ENCODE measurements around the gene ECM2. TPM values are rescaled to one million over a fixed set of nuclear protein-coding genes. Genes with fewer than 3 reads are reported as not detected.

ECM2 gene
- total RNA-seq, 1 donor from 2014 or later: not detected

DNA sequence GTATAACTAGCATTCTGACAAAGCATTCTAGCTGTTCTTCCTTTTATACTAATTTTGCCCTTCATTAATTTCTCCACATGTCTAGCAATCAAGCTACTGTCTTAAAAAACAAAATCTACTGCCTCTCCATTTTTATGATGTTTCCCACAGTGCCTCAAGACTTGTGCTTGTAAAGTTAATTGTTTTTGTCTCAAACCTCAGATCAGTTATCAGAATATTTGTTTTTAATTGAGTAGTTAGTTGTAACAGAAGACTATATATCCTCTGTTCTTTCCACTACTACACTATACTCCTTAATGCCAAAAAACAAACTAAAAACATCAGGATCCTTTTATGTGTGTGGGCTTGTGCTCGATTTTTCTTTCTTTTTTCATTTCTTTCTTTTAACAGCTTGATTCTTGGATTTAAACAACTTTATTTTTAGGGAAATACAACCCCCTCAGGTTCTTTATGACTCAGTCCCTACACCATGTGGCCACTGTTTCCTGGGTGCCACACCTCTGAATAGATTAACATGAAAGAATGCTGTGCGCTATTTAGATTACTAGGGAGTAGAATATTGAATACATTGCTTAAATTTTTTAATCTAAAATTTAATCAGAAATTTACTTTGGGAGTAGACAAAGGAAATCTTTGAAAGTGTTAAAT lies 54.7 kb downstream of the ECM2 start:
- H3K36me3 Mint-ChIP-seq (ENCODE audit: low read depth): no peaks in the 10 kb centered on the region
- no peak overlapping the region for H3K27ac Mint-ChIP-seq (ENCODE audit: unreplicated experiment)
- no peaks in the 10 kb centered on the region for H3K27me3 Mint-ChIP-seq (ENCODE audit: low read depth)
- H3K4me1 Mint-ChIP-seq: peaks cover 5% of the 10 kb centered on the region
- H3K4me3 Mint-ChIP-seq: no peak overlapping the region
- TF ChIP-seq, protein P1, sequence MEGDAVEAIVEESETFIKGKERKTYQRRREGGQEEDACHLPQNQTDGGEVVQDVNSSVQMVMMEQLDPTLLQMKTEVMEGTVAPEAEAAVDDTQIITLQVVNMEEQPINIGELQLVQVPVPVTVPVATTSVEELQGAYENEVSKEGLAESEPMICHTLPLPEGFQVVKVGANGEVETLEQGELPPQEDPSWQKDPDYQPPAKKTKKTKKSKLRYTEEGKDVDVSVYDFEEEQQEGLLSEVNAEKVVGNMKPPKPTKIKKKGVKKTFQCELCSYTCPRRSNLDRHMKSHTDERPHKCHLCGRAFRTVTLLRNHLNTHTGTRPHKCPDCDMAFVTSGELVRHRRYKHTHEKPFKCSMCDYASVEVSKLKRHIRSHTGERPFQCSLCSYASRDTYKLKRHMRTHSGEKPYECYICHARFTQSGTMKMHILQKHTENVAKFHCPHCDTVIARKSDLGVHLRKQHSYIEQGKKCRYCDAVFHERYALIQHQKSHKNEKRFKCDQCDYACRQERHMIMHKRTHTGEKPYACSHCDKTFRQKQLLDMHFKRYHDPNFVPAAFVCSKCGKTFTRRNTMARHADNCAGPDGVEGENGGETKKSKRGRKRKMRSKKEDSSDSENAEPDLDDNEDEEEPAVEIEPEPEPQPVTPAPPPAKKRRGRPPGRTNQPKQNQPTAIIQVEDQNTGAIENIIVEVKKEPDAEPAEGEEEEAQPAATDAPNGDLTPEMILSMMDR (conservative IDR thresholded peaks at IDR 0.05): no peak
- DNase-seq (ENCODE audit: low read depth, low spot score): no peak
- H3K9me3 Mint-ChIP-seq: no peaks in the 10 kb centered on the region

DNA sequence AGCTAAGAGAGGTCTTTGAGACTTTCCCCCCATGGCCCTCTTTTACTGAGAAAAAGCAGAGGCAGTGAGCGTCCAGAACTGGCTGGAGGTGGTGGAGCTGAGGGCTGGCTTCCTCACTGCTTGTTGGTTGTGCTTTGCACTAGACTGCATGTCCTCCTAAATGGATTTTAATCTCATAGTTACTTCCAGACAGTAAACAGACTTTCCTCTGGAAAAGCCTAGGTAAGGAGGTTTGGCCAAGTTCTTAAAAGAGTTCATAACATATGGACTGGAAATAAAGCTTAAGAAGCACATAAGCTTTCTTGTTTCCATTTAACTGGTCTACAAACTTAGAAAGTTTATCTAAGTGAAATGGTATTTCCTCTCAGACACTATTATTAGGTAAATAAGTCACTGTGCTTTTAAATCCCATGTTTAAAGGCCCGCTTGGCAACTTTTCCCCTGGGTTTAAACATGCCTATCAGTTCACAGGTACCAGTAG lies 55.5 kb downstream of the ECM2 start:
- no peak overlapping the region for H3K27ac Mint-ChIP-seq (ENCODE audit: unreplicated experiment)
- H3K4me3 Mint-ChIP-seq: no peak overlapping the region
- H3K36me3 Mint-ChIP-seq (ENCODE audit: low read depth): no peaks in the 10 kb centered on the region
- H3K9me3 Mint-ChIP-seq: no peaks in the 10 kb centered on the region
- H3K27me3 Mint-ChIP-seq (ENCODE audit: low read depth): no peaks in the 10 kb centered on the region
- H3K4me1 Mint-ChIP-seq: peaks cover 5% of the 10 kb centered on the region
- no peak for DNase-seq (ENCODE audit: low read depth, low spot score)
- TF ChIP-seq, protein P1 (conservative IDR thresholded peaks at IDR 0.05): no peak

DNA sequence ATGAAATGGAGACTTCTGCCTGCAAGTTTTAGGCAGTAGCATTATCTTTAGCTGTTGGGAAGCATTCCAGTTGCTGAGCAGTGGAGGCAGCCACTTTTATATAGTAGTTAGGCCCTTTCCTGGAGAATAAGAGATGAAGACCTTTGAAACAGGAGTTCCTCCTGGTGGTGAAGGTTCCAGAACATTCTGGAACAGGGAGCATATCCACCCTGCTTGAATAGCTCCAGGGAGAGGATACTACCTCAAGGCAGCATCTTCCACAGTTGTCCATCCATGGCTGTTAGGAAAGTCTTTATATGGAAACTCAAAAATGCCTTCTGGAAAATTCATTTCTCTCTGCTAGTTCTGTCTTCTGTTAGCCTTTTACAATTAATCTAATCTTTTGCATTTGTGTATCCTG lies 56.4 kb downstream of the ECM2 start:
- Mint-ChIP-seq H3K27ac (ENCODE audit: unreplicated experiment) (no peak overlapping the region), H3K27me3 (ENCODE audit: low read depth) (no peaks in the 10 kb centered on the region), H3K4me3 (no peak overlapping the region), H3K36me3 (ENCODE audit: low read depth) (no peaks in the 10 kb centered on the region), H3K9me3 (no peaks in the 10 kb centered on the region), H3K4me1 (peaks cover 5% of the 10 kb centered on the region)
- TF ChIP-seq, protein P1 (conservative IDR thresholded peaks at IDR 0.05): no peak
- DNase-seq (ENCODE audit: low read depth, low spot score): no peak

DNA sequence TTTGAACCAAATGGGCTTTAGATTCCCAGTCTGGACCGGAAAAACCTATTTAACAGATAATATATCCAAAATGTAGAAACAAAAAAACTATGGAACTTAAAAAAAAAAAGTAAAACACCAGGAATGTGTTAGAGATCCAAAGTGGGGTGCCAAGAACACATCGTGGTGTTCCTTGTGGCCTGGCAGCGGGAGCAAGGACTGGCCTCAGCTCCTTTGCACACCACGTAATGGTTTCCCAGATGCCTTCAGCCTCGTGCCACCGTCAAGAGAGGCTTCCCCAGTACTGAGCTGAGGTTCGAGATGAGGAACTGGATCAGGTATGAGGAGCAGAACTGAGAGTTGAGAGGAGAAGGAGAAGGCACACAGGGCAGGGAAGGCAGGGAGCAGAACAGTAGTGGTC lies 57.0 kb downstream of the ECM2 start:
- DNase-seq (ENCODE audit: low read depth, low spot score): no peak
- no peaks in the 10 kb centered on the region for H3K9me3 Mint-ChIP-seq
- no peaks in the 10 kb centered on the region for H3K27me3 Mint-ChIP-seq (ENCODE audit: low read depth)
- TF ChIP-seq, protein P1 (conservative IDR thresholded peaks at IDR 0.05): no peak
- H3K36me3 Mint-ChIP-seq (ENCODE audit: low read depth): no peaks in the 10 kb centered on the region
- no peak overlapping the region for H3K27ac Mint-ChIP-seq (ENCODE audit: unreplicated experiment)
- H3K4me3 Mint-ChIP-seq: no peak overlapping the region
- peaks cover 5% of the 10 kb centered on the region for H3K4me1 Mint-ChIP-seq

DNA sequence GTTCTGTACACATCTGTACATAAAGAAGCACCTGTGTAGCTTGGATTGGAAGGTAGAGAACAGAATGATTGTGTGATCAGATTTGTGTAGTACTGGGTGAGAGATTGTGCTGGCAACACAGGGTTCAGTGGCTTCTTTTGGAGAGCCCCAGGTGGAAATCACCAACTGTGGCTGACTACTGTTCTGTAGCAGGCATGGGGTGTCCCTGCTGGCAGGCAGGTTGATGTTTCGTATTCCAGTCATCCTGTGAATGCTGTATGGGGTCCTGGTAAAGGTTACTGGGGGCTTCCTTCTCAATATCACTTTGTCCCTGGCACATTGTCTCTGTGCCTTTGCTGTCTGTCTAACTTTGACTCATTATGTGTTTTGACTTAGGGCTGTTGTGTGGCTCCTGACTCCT lies 58.8 kb downstream of the ECM2 start:
- TF ChIP-seq, protein P1 (conservative IDR thresholded peaks at IDR 0.05): no peak
- Mint-ChIP-seq H3K4me3 (no peak overlapping the region), H3K27ac (ENCODE audit: unreplicated experiment) (no peak overlapping the region), H3K4me1 (peaks cover 5% of the 10 kb centered on the region), H3K27me3 (ENCODE audit: low read depth) (no peaks in the 10 kb centered on the region), H3K9me3 (no peaks in the 10 kb centered on the region), H3K36me3 (ENCODE audit: low read depth) (no peaks in the 10 kb centered on the region)
- no peak for DNase-seq (ENCODE audit: low read depth, low spot score)

Measured in neural crest cell (in vitro differentiated cells).